ENCODE measurements around the gene SLC22A4.

SLC22A4 gene

DNA sequence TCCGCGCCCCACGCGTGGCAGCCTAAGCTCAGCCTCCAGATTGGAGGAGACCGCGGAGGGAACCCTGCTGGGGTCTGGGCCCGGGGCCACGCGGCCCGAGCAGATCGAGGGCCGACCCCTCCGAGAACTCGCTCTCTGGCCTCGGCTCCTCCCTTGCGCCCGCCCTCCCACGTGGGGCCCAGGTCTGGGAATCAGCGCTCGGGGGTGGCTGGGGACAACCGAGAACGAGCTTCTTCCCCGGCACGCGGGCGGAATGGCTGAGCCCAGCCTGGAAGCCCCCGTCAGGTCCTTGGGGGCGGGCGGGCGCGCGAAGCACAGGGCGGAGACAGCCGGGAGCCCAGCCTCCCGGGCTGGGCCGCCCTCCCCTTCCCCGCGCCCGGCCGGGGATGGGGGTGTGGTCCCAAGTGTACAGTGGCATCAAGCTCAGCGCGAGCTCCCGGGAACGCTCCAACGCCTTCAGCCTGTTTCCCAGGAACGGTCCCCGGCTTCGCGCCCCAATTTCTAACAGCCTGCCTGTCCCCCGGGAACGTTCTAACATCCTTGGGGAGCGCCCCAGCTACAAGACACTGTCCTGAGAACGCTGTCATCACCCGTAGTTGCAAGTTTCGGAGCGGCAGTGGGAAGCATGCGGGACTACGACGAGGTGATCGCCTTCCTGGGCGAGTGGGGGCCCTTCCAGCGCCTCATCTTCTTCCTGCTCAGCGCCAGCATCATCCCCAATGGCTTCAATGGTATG is at the start of gene SLC22A4:
TSS of gene SLC22A4 (plus strand) at position 403 of the 736 bp plus-strand sequence. CDS start at position 626, 223 bp downstream.
- DNase-seq (ENCODE audit: low spot score), result peak; percentile 94

DNA sequence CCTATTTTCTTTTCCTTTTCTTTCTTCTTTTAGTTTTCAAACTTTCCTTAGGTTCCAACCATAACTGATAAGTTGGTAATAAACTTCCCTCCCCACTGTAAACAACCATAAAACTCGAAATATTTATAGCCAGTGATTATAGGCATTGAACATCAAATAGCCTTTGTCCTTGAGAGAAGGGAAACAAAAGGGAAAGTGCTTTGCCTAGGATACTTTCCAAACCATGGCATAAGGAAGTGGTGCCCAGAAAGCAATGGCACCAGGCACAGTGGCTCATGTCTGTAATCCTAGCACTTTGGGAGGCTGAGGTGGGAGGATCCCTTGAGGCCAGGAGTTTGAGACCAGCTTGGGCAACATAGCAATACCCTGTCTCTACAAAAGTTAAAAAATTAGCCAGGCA is 48.6 kb upstream of the SLC22A4 start:
- no peak for DNase-seq (ENCODE audit: low spot score)

DNA sequence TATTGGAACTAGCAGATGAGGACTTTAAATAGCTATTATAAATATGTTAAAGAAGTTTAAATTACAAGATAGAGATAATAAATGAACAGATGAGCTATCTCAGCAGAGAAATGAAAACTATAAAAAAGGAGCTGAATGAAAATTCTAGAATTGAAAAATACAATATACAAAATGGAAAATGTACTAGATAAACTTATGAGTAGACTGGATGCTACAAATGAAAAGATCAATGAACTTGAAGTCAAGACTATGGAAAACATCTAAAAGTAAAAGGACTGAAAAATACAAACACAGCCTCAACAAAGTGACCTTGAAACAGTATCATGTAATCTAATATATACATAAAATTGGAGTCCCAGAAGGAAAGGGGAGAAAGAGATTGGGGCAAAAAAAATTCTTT is 47.4 kb upstream of the SLC22A4 start:
- no peak for DNase-seq (ENCODE audit: low spot score)

DNA sequence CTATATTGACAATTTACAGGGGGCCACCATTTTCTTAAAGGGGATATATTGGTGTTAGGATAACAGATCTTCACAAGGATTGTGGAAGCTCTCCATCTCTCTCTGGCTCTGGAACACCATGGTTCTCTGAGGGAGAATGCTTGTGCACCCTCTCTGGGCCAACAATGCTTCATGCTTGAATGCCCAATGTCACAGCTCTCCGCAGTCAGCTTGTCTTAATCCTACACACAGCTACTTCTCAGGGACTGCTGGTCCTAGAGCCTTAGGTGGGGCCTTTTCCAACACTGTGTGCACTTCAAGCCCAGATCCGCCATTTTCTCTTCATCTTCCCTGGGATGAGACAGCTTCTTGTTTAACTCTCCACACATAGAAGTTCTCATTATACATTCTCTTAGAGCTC is 43.6 kb upstream of the SLC22A4 start:
- DNase-seq (ENCODE audit: low spot score), result no peak

DNA sequence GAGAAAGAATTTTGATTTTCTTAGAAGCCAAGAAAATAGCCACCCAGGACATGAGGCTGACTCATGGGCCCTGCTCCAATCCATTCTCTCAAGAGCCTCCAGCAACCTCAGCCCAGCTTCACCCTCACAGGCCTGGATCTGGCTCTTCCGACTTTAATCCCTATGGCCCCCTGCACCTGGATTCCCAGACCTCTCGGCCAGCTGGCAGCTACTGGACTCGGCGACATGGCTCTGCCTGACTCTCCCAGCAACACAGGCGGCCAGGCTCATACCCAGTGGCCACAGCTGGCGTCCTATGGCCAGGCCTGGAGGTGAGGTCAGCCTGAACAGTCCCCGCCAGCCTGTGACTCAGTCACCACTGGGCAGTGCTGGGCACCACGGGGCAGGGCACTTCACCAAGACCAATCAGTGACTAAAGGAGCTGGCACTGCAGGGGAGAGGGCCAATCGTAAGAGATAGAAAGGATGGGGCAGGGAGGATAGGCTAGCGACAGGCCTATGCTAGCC is 42.9 kb upstream of the SLC22A4 start:
- no peak for DNase-seq (ENCODE audit: low spot score)

DNA sequence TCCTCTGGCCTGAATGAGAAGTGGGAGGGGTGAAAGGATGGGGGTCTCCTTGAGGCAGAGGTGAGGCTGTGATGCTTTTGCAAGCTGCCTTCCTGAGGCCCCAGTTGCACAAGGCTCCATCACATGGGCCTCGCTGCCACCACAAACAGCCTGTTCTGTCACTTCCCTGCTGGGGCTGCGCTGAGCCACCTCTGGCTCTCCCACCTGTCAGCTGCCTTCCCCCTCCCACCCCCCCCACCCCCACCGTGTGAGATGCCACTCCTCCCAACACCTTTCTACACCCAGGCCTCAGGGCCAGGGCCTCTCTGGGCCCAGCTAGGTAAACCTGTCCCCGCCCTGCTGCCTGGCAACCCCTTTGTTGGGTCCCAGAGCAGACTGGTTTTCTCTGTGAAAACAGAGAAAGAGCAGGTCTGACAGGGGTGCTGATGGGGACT is 41.2 kb upstream of the SLC22A4 start:
- no peak for DNase-seq (ENCODE audit: low spot score)

DNA sequence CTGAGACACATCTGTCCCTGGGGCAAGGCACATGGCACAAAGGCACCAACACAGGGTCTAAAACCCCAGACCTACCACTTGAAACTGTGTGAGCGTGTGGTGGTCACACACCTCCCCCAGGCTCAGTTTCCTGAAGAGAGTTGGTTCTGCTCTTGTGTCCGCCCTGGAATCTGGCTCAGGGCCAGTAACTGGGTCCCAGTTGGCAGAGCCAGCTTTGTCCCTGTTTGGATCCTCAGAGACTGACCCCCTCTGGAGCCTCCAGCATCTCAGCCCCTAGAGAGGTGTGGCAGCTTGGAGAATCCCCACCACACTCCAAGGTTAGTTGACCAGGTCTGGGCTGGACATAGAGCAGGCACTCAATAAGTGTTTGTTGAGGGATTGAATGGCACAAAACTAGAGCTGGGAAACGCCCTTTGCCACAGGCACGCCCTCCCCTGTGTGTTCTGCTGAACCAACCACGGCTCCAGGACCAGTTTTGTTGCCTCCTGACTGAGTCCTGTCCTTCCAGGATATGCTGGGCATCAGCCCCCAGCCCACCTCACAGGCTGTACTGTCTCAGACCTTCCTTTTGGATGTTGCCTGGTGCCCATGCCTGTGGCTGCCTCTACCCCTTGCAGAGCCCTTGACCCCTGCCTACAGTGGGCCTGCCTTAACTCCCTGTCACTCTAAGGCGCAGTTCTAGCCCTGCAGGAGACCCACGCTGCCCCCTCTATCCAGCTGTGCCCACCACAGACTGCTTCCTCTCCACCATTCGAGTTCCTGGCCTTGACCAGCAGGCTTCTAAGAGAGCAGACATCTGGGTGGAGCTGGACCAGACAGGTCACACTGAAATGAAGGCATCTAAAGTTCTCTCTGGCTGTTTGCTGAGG is 40.5 kb upstream of the SLC22A4 start:
- DNase-seq (ENCODE audit: low spot score), result no peak

DNA sequence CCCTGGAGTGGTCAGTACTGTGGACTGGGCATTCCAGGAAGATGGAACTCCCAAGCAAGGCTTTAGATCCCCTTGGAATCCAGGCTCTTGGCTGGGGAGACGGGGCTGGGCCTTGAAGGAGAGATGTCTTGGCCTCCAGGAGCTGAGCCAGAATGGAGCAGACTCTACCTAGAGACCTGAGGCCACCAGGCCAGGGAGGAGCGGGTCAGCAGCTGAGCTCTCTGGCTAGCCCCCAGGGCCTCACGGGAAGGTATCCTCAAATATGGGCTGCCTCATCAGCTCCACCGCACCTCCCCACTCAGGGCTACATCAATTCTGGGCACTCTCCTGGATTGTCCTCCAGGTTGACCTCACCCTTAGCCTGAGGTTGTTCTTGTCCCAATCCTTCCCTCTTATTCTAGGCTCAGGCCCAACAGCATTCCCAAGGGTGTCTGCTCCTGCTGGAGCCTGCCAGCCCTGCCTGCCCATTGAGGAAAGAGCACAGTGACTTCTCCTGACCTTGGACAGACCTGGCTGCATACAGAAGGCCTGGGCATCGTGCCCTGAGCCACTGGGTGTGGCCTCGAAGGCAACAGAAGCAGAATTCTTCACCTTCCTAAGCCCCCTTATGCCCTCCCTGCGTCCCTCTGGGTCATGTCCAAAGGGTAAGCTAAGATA is 39.7 kb upstream of the SLC22A4 start:
- no peak for DNase-seq (ENCODE audit: low spot score)

DNA sequence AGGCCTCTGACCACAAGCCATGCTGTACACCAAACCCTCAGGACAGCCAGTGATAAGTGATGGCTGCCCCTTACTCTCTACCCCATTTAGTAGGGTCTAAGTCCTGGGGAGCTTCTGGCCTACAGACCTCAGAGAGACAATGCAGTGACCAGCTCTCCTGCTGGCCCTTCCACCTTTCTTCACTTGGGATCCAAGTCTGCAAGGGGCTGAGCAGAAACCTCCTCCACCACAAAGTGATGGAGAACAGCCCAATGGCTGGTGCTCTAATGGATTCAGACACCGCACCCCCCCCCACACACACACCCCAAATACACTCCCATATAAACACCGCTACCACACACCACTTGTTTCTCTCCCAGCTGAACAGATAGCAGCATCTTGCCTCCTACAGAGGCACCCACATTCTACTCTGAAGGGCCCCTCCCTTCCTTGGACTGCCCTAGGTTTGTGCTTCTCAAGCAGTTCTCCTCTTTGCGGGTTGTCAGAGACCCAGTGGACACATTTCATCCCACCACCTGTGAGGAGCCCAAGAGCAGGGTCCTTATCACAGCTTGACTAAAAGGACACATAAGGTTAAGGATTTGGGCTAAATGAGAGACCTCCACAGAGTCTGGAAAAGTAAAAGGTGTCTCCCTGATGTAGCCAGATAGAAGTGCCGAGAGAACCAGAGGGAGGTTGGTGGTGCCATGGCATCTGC is 38.0 kb upstream of the SLC22A4 start:
- DNase-seq (ENCODE audit: low spot score), result no peak

DNA sequence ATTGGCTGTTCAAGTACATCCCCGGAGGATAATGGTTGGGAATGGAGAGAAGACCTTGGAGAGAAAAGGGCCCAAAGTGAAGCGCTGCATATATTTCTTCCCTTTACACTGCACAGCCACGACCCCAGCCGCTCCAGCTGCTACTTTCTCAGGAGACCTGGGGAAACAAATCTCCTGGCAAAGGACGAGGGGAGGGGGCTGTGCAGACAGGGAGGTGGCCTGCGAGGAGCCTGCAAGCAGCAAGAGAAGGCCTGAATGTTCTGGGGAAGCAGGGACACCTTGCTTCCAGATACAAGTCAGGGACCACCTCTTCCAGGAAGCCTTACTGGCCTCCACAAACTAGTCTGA is 37.4 kb upstream of the SLC22A4 start:
- no peak for DNase-seq (ENCODE audit: low spot score)

DNA sequence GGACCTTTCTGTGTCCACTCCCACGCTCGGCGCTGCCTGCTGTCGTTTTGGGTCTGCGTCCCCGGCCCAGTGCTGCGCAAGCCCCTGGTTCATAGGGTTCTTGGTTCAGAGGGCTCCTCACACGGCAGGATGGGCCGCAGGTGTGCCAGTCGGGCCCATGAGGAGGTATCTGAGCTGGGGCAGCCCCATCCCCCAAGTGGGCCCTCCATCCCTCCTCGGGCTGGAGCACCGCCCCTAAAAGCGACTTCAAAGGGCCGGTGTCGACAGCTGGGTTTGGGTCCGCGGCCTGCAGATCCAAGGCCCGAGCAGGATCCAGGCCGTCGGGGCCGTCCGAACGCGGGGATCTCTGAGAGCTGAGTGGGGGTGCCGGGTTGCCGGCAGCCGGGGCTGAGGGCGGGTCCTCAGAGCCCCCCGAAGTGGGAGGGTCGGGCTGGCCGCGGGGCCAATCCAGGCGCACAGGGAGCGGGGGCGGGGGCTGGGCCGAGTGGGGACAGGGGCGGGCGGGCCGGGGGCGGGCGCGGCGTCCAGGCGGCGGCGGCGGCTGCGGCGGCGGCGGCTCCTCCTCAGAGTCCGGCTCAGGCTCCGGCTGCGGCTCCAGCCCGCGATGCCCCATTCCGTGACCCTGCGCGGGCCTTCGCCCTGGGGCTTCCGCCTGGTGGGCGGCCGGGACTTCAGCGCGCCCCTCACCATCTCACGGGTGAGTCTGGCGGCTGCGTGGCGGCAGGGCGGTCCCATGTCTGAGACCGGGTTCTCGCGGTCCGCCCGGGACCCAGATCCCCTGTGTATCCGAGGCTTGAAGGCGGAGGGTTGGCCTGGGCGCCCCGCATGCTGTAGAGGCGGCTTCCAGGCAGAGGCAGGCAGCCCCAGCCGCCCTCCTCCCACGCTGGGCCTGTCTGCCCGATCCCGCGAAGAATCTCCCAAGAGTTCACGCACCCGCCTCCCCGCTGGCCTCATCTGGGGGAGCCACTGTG is 36.8 kb upstream of the SLC22A4 start, which contains the start of gene PDLIM4:
TSS of gene PDLIM4 (plus strand) at position 566 of the 971 bp plus-strand sequence. CDS start at position 605, 39 bp downstream.
- no peak for DNase-seq (ENCODE audit: low spot score)

DNA sequence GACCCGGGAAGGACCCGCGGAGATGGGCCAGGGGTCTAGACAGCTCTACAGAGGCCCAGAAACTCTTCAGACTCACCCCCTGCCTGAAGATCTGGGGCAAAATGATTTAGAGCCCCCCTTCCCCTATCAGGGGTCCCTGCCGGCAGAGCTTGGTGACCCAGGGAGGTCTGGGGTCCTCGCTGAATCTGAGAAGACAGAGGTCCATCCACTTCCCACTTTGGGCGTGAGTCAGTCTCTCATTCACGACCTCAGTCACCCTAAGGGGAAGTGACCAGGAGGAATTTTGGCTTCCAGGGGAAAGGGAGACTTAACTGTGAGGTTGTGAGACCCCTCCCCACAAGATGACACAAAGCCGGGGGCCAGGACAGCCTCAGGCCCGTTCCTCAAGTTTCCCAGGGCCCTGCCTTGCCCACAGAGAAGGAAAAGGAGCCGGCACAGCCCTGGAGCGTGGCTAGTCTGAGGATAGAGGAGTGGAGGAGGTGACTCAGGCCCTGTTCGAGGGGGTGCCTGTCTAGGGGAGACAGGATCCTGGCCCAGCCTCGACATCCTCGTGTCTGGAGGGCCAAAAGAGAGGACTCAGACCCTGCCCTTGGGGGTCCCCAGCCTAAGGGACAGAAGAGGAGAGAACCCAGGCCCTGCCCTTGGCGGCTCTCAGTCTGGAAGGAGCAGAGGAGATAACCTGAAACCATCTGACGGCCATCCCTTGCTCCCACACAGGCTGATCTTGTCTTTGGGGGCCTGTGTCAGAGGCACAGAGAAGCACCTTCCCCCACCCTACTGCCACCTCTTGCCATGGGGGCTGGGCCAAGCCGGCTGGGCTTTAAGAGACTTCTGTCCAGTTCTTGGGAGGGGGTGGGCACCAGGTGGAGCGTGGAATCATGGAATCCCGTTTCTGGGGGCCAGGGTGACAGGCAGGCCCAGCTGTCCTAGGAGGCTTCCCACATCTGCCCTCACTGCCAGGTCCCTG is 35.8 kb upstream of the SLC22A4 start:
- no peak for DNase-seq (ENCODE audit: low spot score)

DNA sequence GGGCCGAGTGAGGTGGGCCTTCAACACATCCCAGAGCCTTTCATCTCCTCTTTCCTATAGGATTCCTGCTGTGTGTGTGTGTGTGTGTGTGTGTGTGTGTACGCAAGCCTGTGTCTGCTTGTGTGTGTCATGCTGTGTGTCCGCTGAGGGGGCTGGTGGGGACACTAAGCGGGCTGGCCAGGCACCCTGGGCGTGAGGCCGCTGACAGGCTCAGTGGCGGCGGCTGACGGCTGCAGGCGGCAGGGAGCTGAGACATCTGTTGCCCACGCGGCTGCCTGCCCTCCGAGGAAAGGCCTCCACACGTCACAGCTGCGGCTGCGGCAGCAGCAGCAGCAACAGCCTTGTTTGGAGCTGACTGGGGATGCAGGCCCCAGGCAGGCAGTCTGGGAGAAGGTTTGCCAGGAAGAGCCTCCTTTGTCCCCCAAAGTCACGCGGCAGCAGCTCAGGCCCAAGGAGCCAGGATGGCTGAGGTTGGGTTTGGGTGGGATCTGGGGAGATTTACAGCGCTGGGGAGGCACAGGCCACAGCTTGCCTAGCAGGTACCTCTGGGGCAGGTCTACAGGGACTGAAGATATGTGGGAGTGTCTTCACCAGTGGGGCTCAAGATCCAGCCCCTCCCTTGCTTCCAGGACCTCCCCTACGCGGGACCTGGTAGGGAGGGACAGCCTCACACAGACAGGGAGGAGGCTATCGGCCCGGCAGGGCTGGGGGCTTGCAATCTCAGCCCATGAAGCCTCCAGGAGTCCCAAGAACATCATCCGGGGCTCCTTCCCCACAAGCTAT is 34.9 kb upstream of the SLC22A4 start:
- peak; percentile 71 for DNase-seq (ENCODE audit: low spot score)

DNA sequence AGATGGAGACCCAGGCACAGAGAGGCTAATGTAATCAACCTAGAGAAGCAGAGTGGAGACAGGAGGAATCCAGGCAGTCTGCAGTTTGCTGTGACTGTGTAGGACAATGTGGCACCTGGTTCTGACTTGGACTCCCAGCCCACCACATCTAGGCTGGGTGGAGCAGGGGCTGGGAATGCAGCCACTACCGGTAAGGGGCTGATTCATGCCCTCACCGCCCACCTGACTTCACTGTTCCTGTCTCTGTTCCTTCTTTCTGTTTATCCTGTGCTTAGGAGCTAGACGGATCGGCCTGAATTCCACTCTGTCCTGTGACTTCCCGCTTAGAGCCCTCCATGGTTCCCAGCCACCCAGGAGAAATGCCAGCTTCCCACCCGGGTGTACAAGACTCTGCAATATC is 34.1 kb upstream of the SLC22A4 start:
- peak; percentile 89 for DNase-seq (ENCODE audit: low spot score)

DNA sequence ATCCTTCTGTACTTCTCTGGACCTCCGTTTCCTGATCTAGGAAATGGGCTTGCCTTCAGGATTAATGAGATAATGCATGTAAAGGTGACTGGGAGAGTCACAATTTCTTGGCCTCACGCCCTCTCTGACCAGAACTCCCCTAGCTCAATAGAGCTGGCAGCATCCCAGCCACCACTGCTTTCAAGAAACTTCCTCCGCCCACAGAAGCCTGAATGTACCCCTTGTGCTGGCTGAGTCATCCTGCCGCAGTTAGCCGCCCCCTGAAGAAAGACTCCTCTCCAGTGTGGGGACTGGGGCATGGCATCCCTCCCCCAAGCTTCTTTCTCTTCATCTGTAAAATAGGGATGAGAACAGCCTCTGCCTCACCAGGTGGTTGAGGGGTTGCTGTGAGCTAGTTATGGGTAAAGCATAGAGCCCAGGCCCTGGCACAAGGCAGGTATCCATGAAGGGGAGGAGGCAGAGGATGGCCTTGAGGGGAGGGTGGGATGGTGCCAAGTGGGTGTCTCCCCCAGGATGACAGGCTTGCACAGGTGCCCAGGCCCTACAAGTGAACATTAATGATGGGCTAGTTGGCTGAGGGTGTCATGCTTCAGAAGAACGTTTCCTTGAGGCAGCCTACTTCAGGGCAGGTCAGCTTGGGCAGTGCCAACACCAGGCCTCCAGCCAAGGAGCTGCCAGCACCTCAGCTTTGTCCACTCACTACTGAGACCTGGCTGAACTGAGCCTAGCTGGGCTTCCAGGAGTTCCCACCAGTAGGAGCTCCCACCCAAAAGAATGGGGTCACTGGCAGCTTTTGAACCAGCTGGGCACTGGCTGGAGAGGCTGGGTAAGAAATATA is 33.3 kb upstream of the SLC22A4 start:
- DNase-seq (ENCODE audit: low spot score), result peak; percentile 88

DNA sequence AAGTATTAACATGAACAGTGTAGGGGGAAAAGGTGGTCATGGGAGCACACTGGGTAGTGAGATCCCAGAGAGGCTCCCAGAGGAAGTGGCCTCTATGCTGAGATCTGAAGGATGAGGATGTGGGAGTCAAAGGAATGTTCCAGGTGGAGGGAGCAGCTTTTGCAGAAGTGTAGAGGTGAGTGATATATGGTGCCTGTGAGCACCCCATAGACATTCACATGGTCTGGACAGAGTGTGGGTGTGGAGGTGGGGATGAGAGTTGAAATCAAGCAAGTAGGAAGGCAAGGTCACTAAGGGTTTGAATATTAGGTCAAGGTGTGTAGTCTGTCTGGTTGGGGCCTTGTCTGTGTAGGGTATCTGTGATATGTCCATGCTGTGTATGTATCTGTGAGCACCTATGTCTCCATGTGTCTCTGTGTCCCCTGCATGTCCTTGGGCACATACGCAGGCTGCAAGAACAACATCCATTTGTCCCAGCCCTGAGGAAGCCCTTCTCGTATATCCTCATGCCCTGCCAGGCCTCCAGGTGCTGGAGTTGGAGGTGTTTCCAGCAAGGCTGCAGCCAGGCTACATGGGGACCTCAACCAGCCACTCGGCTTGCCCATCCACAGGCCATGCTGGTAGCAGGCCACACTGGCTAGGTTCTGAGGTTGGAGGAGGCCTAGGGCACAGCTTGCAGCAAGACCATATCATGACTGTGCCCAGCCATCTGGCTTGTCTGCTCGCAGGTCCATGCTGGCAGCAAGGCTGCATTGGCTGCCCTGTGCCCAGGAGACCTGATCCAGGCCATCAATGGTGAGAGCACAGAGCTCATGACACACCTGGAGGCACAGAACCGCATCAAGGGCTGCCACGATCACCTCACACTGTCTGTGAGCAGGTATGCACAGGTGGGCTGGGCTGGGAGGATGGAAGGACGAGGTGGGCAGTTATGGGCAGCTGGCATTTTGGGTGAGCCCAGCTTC is 32.0 kb upstream of the SLC22A4 start:
- DNase-seq (ENCODE audit: low spot score), result no peak

Measured in SW480 (cell line).